ENCODE measurements around the gene ESPL1.

GRCh38 chr12:53302903-53303302 lies 34.8 kb downstream of the ESPL1 start:
- TF ChIP-seq JUND (IDR thresholded peaks at IDR 0.05) (no peak), YY1 (IDR thresholded peaks at IDR 0.05) (no peak)
- TF ChIP-seq, protein P1, sequence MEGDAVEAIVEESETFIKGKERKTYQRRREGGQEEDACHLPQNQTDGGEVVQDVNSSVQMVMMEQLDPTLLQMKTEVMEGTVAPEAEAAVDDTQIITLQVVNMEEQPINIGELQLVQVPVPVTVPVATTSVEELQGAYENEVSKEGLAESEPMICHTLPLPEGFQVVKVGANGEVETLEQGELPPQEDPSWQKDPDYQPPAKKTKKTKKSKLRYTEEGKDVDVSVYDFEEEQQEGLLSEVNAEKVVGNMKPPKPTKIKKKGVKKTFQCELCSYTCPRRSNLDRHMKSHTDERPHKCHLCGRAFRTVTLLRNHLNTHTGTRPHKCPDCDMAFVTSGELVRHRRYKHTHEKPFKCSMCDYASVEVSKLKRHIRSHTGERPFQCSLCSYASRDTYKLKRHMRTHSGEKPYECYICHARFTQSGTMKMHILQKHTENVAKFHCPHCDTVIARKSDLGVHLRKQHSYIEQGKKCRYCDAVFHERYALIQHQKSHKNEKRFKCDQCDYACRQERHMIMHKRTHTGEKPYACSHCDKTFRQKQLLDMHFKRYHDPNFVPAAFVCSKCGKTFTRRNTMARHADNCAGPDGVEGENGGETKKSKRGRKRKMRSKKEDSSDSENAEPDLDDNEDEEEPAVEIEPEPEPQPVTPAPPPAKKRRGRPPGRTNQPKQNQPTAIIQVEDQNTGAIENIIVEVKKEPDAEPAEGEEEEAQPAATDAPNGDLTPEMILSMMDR (IDR thresholded peaks at IDR 0.05; ENCODE audit: low read depth, low read length, missing input control) = no peak
